NCI-H2107 (cell line): ENCODE results near the gene MYO10.
"Not testable (repeated sequence)": the region's sequence is repeated elsewhere in the genome, so short reads cannot be mapped to it uniquely, and the experiment has no call there.

Experiments
- DNase-seq: peaks from one replicate; lab custom pipeline; 2025; lab: John Stamatoyannopoulos, UW

Gene MYO10

GRCh38 chr5:16936150-16936988 lies at the start of gene MYO10:
TSS of gene MYO10 (minus strand) at chr5:16936288. CDS start at chr5:16935808, 480 bp downstream.
- no peak for DNase-seq

GRCh38 chr5:16985304-16985703 lies 49.2 kb upstream of the MYO10 start:
- DNase-seq: not testable (repeated sequence)

- no peak for DNase-seq
These were observed 47.9 kb upstream of the MYO10 start for GRCh38 chr5:16983972-16984371.

GRCh38 chr5:16983022-16983639 lies 47.0 kb upstream of the MYO10 start:
- no peak for DNase-seq

GRCh38 chr5:16981700-16982099 lies 45.6 kb upstream of the MYO10 start:
- no peak for DNase-seq

GRCh38 chr5:16980983-16981382 lies 44.9 kb upstream of the MYO10 start:
- no peak for DNase-seq

- DNase-seq: no peak
These were observed 42.2 kb upstream of the MYO10 start for GRCh38 chr5:16978296-16978695.

GRCh38 chr5:16976625-16977008 lies 40.5 kb upstream of the MYO10 start:
- no peak for DNase-seq

GRCh38 chr5:16975950-16976624 lies 40.0 kb upstream of the MYO10 start:
- DNase-seq: no peak

GRCh38 chr5:16974981-16975380 lies 38.9 kb upstream of the MYO10 start:
- DNase-seq: no peak

GRCh38 chr5:16970826-16971225 lies 34.7 kb upstream of the MYO10 start:
- DNase-seq: no peak

GRCh38 chr5:16970260-16970659 lies 34.2 kb upstream of the MYO10 start:
- no peak for DNase-seq

- no peak for DNase-seq
These were observed 29.5 kb upstream of the MYO10 start for GRCh38 chr5:16965581-16965980.

- no peak for DNase-seq
These were observed 27.7 kb upstream of the MYO10 start for GRCh38 chr5:16963821-16964220.

- DNase-seq: no peak
These were observed 25.0 kb upstream of the MYO10 start for GRCh38 chr5:16961131-16961530.

- DNase-seq: no peak
These were observed 21.5 kb upstream of the MYO10 start for GRCh38 chr5:16957304-16958196.

GRCh38 chr5:16953729-16954128 lies 17.6 kb upstream of the MYO10 start:
- DNase-seq: no peak

- DNase-seq: no peak
These were observed 17.0 kb upstream of the MYO10 start for GRCh38 chr5:16952968-16953671.

- no peak for DNase-seq
These were observed 10.6 kb upstream of the MYO10 start for GRCh38 chr5:16946725-16947124.

GRCh38 chr5:16944816-16945562 lies 8.9 kb upstream of the MYO10 start:
- no peak for DNase-seq
